HCT116 (cell line): ENCODE data around the gene MUC20. TPM values are rescaled to one million over a fixed set of nuclear protein-coding genes. Genes with fewer than 3 reads are reported as not detected.

Experiments
- ATAC-seq: fragments of 200-7000 bp; cut with Tn5 transposase; 2 replicates; pipeline ENCODE4 v1.9.1; 2020; ENCODE audit warnings: mild to moderate bottlenecking, moderate library complexity
- BruUV-seq: library from RNA; stranded (reverse); fragments of 400-500 nt; replicated peaks from 2 replicates; lab custom pipeline; 2021; lab: Mats Ljungman, UMichigan
- CTCF ChIA-PET: fragments of 300-600 bp; sonication (Branson Sonifier 250); formaldehyde crosslinking; loops from one replicate; lab custom pipeline; 2021; ENCODE audit warnings: antibody characterized with exemption; lab: Charles Lee
- POLR2A ChIA-PET: fragments of 300-600, 350-600 bp; sonication (Branson Sonifier 250); formaldehyde crosslinking; loops from one replicate; lab custom pipeline; 2021; ENCODE audit warnings: antibody characterized with exemption; lab: Charles Lee
- RAD21 ChIA-PET, 2 experiments: fragments of 300-600 bp; sonication (Branson Sonifier 250); formaldehyde crosslinking; loops; one replicate each; lab custom pipeline; 2023; ENCODE audit warnings: low total read pairs in 2 of 2; ENCODE audit not compliant: uncharacterized antibody in 2 of 2, unreplicated experiment in 2 of 2, low non-redundant PET in 1 of 2; lab: Charles Lee
- DNase-seq: peaks from one replicate; pipeline ENCODE4 v3.0.0-alpha.2; 2010; ENCODE audit warnings: low read depth, low spot score
- H2AFZ ChIP-seq: fragments of 200-600 bp; shearing (Covaris generic), sonication (generic); 2 replicates; pipeline ENCODE4 v1.6.1; 2017; ENCODE audit warnings: low read depth, mixed run types, mixed read lengths, antibody characterized with exemption, low read length; ENCODE audit not compliant: poor library complexity, severe bottlenecking
- H3K27ac ChIP-seq: 2 replicates; pipeline ENCODE4 v1.5.1; 2012; ENCODE audit warnings: low read depth, low read length
- H3K27me3 ChIP-seq: fragments of 200-600 bp; sonication (generic); 2 replicates; pipeline ENCODE4 v1.6.1; 2016; ENCODE audit warnings: mixed run types, low read length, mixed read lengths; ENCODE audit not compliant: insufficient read depth
- H3K36me3 ChIP-seq, 2 experiments: fragments of 200-500 bp in 1 of 2; fragments of 200-600 bp in 1 of 2; sonication (Bioruptor generic) in 1 of 2; sonication (generic) in 1 of 2; 2 replicates each; pipeline versions ENCODE4 v1.5.1 to v1.6.1; 2014 to 2016; ENCODE audit warnings: low read length in 2 of 2, inconsistent platforms in 1 of 2, mixed read lengths in 1 of 2, mixed run types in 1 of 2; ENCODE audit not compliant: insufficient read depth in 2 of 2, control insufficient read depth in 1 of 2
- H3K4me1 ChIP-seq, 2 experiments: fragments of 200-600 bp in 1 of 2; sonication (generic) in 1 of 2; 2 replicates each; pipeline versions ENCODE4 v1.5.1 to v1.6.1; 2012 to 2017; ENCODE audit warnings: low read length in 2 of 2, inconsistent platforms in 1 of 2, mild to moderate bottlenecking in 1 of 2, mixed read lengths in 1 of 2, mixed run types in 1 of 2, moderate library complexity in 1 of 2; ENCODE audit not compliant: insufficient read depth in 2 of 2, control insufficient read depth in 1 of 2
- H3K4me2 ChIP-seq: fragments of 200-600 bp; sonication (generic); 2 replicates; pipeline ENCODE4 v1.6.1; 2017; ENCODE audit warnings: mixed run types, low read length, mixed read lengths
- H3K4me3 ChIP-seq, 2 experiments: fragments of 200-600 bp in 1 of 2; sonication (generic) in 1 of 2; replicated peaks in 1 of 2; 2 replicates each; pipeline ENCODE4 v1.5.1; 2011 to 2016; ENCODE audit warnings: low read length in 2 of 2, control low read depth in 1 of 2, low read depth in 1 of 2, mild to moderate bottlenecking in 1 of 2, mixed read lengths in 1 of 2, mixed run types in 1 of 2
- H3K79me2 ChIP-seq: fragments of 200-600 bp; sonication (generic); 2 replicates; pipeline ENCODE4 v1.6.1; 2017; ENCODE audit warnings: mild to moderate bottlenecking, mixed run types, low read length, moderate library complexity, mixed read lengths; ENCODE audit not compliant: insufficient read depth
- H3K9ac ChIP-seq: fragments of 200-600 bp; sonication (generic); 2 replicates; pipeline ENCODE4 v1.6.1; 2016; ENCODE audit warnings: low read length, mixed read lengths
- H3K9me2 ChIP-seq: fragments of 200-600 bp; sonication (generic), shearing (Covaris generic); 2 replicates; pipeline ENCODE4 v1.6.1; 2017; ENCODE audit warnings: mixed run types, mild to moderate bottlenecking, moderate library complexity; ENCODE audit not compliant: insufficient read depth
- H3K9me3 ChIP-seq, 2 experiments: fragments of 200-500 bp in 1 of 2; fragments of 200-600 bp in 1 of 2; sonication (Bioruptor generic) in 1 of 2; sonication (generic) in 1 of 2; 2 replicates each; pipeline ENCODE4 v1.6.1; 2014 to 2017; ENCODE audit warnings: low read length in 2 of 2, mixed read lengths in 2 of 2, inconsistent platforms in 1 of 2, low read depth in 1 of 2, mild to moderate bottlenecking in 1 of 2, mixed run types in 1 of 2, moderate library complexity in 1 of 2; ENCODE audit not compliant: control insufficient read depth in 1 of 2, insufficient read depth in 1 of 2
- H4K20me1 ChIP-seq: fragments of 200-600 bp; sonication (generic), shearing (Covaris generic); 2 replicates; pipeline ENCODE4 v1.6.1; 2017; ENCODE audit warnings: mixed run types, mild to moderate bottlenecking, moderate library complexity; ENCODE audit not compliant: insufficient read depth
- CBX3 ChIP-seq: IDR thresholded peaks from 2 replicates; pipeline ENCODE4 v1.6.1; 2012; ENCODE audit warnings: low read depth
- CEBPB ChIP-seq: IDR thresholded peaks from 2 replicates; pipeline ENCODE4 v1.6.1; 2012; ENCODE audit warnings: low read depth
- EZH2 ChIP-seq: fragments of 200-600 bp; sonication (generic); IDR thresholded peaks from 2 replicates; pipeline ENCODE4 v1.6.1; 2017; ENCODE audit warnings: antibody characterized with exemption, mixed run types
- FOSL1 ChIP-seq: IDR thresholded peaks from 2 replicates; pipeline ENCODE4 v1.6.1; 2012; ENCODE audit warnings: low read depth
- JUND ChIP-seq: IDR thresholded peaks from 2 replicates; pipeline ENCODE4 v1.6.1; 2012
- POLR2AphosphoS5 ChIP-seq: IDR thresholded peaks from 2 replicates; pipeline ENCODE4 v1.6.1; 2011; ENCODE audit warnings: mild to moderate bottlenecking, low read depth, low read length, moderate library complexity
- RAD21 ChIP-seq: IDR thresholded peaks from 2 replicates; pipeline ENCODE4 v1.6.1; 2012; ENCODE audit warnings: low read depth, mild to moderate bottlenecking
- SIN3A ChIP-seq: IDR thresholded peaks from 2 replicates; pipeline ENCODE4 v1.6.1; 2012; ENCODE audit warnings: low read depth
- SP1 ChIP-seq: IDR thresholded peaks from 2 replicates; pipeline ENCODE4 v1.6.1; 2012; ENCODE audit warnings: low read depth
- SRF ChIP-seq: IDR thresholded peaks from 2 replicates; pipeline ENCODE4 v1.6.1; 2012; ENCODE audit warnings: low read depth
- YY1 ChIP-seq: IDR thresholded peaks from 2 replicates; pipeline ENCODE4 v1.6.1; 2011; ENCODE audit warnings: low read length, low read depth, moderate library complexity, mild to moderate bottlenecking; ENCODE audit not compliant: insufficient replicate concordance; ENCODE audit errors: extremely low read depth
- ZFX ChIP-seq: fragments of 450-650 bp; IDR thresholded peaks from 2 replicates; pipeline ENCODE4 v1.6.1; 2017
- ZNF274 ChIP-seq: fragments of 200-500 bp; sonication (Bioruptor generic); IDR thresholded peaks from 2 replicates; pipeline ENCODE4 v1.6.1; 2014; ENCODE audit warnings: mild to moderate bottlenecking, low read depth, low read length, inconsistent platforms
- intact Hi-C: fragments of 100-400 bp; cut with micrococcal nuclease; formaldehyde crosslinking; loops from 2 replicates; pipeline ENCODE4 v1.10.0; 2022
- total RNA-seq: library from RNA; stranded (reverse); gene quantifications from one replicate; pipeline ENCODE4 v1.2.1, GENCODE V29; 2021; ENCODE audit not compliant: unreplicated experiment
- TF ChIP-seq, protein P1 (sequence below): IDR thresholded peaks from 2 replicates; pipeline ENCODE4 v1.6.1; 2011; ENCODE audit warnings: mild to moderate bottlenecking, low read length, moderate library complexity; ENCODE audit not compliant: insufficient replicate concordance; ENCODE audit errors: extremely low read depth
- TF ChIP-seq, protein P2 (sequence below): IDR thresholded peaks from 2 replicates; pipeline ENCODE4 v1.6.1; 2012

The MUC20 gene
- total RNA-seq, 1 experiment from 2014 or later = 2.4 TPM

DNA sequence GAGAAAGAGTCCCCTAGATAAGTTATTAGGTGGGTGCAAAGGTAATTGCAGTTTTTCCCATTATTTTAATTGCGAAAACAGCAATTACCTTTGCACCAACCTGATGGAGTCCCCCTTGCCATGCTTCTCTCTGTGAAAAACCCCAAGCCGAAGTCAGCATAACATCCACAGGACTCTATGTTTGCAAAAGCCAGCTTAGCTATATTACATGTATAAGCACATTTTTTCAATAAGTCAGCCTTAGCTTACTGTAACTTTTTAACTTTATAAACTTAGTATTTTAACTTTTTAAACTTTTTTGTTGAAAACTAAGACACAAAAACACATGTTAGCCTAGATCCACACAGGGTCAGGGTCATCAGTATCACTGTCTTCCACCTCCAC, 21.4 kb upstream of the MUC20 start (continued):
- TF ChIP-seq YY1 (no peak), POLR2AphosphoS5 (no peak), ZFX (no peak), FOSL1 (no peak), SRF (no peak), RAD21 (no peak), CEBPB (no peak), SIN3A (no peak)

DNA sequence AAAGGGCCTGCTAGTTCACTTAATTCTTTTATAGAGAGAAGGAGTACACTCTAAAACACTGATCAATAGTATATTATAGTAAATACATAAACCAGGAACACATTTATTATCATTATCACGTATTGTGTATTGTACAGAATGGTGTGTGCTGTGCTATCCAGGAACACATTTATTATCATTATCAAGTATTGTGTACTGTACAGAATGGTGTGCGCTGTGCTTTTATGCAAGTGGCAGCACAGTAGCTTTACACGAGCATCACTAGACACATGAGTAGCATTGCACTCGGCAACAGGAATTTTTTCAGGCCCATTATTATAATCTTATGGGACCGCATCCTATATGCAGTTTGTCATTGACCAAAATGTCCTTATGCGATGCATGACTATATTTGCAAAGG, 20.9 kb upstream of the MUC20 start:
- no peak for DNase-seq
- no peak overlapping the region for H2AFZ ChIP-seq
- H3K27me3 ChIP-seq = no peaks in the 10 kb centered on the region
- no peaks in the 10 kb centered on the region for H3K9me2 ChIP-seq
- H3K27ac ChIP-seq = no peak overlapping the region
- ChIA-PET POLR2A (interaction anchor here (0.5 kb wide), 1 partner anchor 384 kb away, joined by 4 read pairs; no protein-coding TSS in a partner anchor), RAD21 (no interaction called here), CTCF (no interaction called here)
- TF ChIP-seq ZNF274 = no peak
- TF ChIP-seq SP1 = no peak
- no peak for TF ChIP-seq POLR2AphosphoS5
- H3K4me3 ChIP-seq = no peak overlapping the region
- H3K9ac ChIP-seq = no peak overlapping the region
- no peak overlapping the region for H3K4me2 ChIP-seq
- no TSS peak for BruUV-seq
- peaks cover 0 to 17% of the 10 kb centered on the region in 2 experiments; a peak in 2 of 4 replicates for H3K4me1 ChIP-seq
- no peaks in the 10 kb centered on the region for H4K20me1 ChIP-seq
- intact Hi-C loops = no loop called here
- no peak for ATAC-seq
- H3K79me2 ChIP-seq = no peaks in the 10 kb centered on the region
- H3K9me3 ChIP-seq = no peaks in the 10 kb centered on the region
- H3K36me3 ChIP-seq = no peaks in the 10 kb centered on the region

DNA sequence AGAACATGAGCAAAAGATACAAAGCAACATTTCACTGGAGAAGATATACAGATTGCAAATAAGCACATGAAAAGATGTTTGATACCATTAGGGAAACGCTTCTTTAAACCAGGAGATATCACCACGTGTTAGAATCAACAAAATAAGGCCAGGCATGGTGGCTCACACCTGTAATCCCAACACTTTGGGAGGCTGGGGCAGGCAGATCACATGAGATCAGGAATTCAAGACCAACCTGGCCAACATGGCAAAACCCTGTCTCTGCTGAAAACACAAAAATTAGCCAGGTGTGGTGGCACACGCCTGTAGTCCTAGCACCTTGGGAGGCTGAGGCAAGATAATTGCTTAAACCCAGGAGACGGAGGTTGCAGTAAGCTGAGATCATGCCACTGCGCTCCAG, 20.5 kb upstream of the MUC20 start:
- intact Hi-C loops = no loop called here
- ATAC-seq = no peak
- TF ChIP-seq, protein P1, sequence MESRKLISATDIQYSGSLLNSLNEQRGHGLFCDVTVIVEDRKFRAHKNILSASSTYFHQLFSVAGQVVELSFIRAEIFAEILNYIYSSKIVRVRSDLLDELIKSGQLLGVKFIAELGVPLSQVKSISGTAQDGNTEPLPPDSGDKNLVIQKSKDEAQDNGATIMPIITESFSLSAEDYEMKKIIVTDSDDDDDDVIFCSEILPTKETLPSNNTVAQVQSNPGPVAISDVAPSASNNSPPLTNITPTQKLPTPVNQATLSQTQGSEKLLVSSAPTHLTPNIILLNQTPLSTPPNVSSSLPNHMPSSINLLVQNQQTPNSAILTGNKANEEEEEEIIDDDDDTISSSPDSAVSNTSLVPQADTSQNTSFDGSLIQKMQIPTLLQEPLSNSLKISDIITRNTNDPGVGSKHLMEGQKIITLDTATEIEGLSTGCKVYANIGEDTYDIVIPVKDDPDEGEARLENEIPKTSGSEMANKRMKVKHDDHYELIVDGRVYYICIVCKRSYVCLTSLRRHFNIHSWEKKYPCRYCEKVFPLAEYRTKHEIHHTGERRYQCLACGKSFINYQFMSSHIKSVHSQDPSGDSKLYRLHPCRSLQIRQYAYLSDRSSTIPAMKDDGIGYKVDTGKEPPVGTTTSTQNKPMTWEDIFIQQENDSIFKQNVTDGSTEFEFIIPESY = no peak
- no peak for TF ChIP-seq CEBPB
- TF ChIP-seq YY1 = no peak
- TF ChIP-seq SP1 = no peak
- TF ChIP-seq CBX3 = no peak
- no peak for TF ChIP-seq JUND
- TF ChIP-seq, protein P2, sequence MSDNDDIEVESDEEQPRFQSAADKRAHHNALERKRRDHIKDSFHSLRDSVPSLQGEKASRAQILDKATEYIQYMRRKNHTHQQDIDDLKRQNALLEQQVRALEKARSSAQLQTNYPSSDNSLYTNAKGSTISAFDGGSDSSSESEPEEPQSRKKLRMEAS = no peak
- no peak for TF ChIP-seq EZH2
- no peak for TF ChIP-seq RAD21

More for the DNA sequence above, 20.5 kb upstream of the MUC20 start:
- POLR2A ChIA-PET = no interaction called here
- BruUV-seq = no TSS peak
- Histone ChIP-seq H3K4me3 (no peak overlapping the region), H3K27ac (no peak overlapping the region), H3K36me3 (no peaks in the 10 kb centered on the region), H3K79me2 (no peaks in the 10 kb centered on the region), H3K9ac (no peak overlapping the region), H4K20me1 (no peaks in the 10 kb centered on the region), H3K27me3 (no peaks in the 10 kb centered on the region), H3K9me3 (no peaks in the 10 kb centered on the region), H3K4me1 (peaks cover 0 to 17% of the 10 kb centered on the region in 2 experiments; a peak in 2 of 4 replicates), H2AFZ (no peak overlapping the region), H3K9me2 (no peaks in the 10 kb centered on the region), H3K4me2 (no peak overlapping the region)
- no peak for DNase-seq
- CTCF ChIA-PET = no interaction called here
- RAD21 ChIA-PET = no interaction called here
